Stimulated activated CD8-positive, alpha-beta memory T cell treated with anti-CD3 and anti-CD28 coated beads, Interleukin-7, amount 100 ng/mL, for 24 hours (primary cell): Measurements from ENCODE around the gene DNAJC4.
A peak's percentile ranks its signal among the peaks of the same experiment; 100 is the strongest.

ENCODE experiments used
- DNase-seq: peaks from one replicate; pipeline ENCODE4 v3.0.0-alpha.2; 2020; ENCODE audit warnings: low read depth

Gene DNAJC4

DNA sequence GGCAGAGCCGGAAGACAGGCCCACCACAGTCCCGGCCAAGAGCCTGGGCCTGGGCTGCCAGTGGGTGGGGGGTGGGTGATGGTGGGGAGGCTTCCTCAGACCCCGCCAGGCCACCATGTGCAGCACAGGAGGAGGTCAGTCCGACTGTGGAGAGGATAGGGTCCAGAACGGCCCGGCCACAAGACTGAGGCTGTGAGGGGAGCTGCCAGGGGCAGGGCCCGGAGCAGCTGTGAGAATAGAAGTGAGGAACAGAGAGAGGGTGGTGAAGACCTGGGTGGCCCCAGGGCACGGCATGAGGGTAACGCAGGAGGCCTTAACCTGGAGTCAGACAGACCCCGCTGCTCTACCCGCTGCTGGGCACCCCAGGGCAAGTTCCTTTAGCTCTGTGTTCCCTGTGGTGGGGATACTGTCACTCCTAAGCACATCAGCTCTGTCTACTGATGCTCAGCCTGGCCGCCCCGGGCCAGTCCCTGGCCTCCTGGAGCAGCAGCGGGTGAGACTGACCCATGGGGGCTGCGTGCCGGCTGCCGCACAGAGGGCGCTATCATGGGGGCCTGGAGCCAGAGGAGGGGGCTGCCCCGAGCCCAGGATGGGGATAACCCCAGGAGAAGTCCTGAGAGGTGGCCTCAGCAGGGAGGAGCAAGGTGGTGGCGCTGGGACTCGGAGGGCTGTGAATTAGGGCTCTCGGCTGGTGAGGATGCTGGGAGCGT is 22.1 kb upstream of the DNAJC4 start:
- no peak for DNase-seq

DNA sequence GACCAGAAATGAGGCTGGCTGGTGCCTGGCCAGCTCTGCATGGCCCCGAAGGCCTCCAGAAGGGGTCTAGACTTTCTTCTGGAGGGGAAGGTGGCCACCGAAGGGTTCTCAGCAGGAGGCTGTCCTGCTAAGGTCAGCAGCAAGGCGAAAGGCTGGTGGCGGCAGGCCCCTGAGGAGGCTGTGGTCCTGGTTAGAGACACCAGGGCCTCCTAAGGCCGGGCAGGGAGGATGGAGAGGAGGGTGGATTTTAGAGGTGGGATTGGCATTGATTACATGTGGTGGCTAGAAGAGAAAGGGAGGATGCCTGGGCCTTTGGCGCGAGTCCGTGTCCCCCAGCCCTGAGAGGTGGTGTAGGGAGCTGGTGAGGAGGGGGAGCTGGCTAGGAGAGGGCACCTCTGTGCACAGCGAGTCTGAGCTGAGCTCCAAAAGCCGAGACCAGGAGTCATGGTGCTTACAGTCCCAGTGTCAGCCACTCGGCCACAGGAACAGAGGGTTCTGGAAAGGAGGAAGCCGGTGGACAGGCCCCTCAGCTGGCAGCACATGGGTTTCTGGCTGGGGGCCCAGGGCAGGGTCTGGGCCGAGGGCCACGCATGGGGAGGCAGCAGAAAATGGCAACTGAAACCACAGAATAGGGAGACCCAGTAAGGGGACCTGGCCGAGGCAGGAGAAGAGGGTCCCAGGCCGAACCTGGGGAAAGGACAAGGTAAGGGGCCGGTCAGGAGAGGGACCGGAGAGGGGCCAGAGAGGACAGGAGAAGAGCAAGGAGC is 21.4 kb upstream of the DNAJC4 start:
- no peak for DNase-seq

DNA sequence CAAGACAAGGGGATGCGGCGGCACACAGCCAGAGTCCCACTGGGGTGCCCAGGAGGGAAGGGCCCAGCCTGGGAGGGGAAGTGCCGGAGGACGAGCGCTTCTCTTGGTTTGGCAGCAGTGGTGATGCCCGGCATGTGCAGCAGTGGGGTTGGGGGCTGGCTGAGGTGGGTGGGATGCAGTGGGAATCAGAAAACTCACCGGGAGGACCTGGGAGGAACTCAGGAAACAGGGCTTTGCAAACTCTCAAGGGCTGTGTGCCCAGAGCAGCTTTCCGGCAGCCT is 20.8 kb upstream of the DNAJC4 start:
- DNase-seq = no peak

DNA sequence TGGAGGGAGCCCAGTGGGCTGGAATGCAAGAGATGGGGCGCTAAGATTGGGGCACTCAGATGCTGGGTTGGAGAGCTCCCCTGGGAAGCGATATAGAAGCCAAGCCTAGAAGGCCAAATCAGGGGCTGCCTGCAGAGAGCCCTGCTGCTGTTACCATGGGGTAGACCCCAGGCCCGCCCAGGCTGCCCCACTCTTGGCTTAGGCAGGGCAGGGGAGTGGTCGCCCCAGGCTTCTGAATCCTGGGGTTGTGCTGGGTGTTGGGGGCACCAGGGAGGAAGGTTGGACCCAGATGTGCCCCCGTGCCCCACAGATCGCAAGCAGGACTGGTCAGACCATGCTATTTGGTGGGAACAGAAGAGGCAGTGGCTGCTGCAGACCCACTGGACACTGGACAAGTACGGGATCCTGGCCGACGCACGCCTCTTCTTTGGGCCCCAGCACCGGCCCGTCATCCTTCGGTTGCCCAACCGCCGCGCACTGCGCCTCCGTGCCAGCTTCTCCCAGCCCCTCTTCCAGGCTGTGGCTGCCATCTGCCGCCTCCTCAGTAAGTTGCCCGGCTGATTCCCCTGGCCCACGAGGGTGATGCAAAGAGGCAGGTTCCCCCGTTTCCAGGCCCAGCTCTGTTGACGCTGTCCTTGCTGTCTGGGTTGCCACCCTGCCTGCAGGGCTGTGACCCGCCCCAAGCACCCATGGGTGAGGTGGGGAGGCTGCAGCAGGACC is 19.9 kb upstream of the DNAJC4 start:
- no peak for DNase-seq

DNA sequence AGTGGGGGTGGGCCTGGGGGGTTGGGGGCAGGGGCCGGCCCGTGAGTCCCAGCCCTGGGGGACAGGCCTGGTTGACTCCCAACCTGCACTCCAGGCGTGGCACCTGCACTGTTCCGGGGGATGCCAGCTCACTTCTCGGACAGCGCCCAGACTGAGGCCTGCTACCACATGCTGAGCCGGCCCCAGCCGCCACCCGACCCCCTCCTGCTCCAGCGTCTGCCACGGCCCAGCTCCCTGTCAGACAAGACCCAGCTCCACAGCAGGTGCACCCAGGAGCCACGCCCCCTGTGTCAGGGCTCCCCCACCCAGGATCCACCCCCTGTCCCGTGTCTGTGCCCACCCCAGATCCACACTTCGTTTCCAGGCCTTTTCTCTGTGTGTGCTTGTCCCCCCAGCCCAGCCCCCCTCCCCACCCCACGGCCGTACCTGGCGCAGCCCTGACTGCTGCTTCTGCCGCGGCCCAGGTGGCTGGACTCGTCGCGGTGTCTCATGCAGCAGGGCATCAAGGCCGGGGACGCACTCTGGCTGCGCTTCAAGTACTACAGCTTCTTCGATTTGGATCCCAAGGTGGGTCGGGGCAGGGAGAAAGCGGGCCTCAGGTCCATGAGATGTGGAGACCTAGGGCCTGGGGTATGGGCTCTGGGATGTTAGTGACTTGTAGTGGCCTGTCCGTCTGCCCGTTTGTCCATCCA is 19.0 kb upstream of the DNAJC4 start:
- DNase-seq = no peak

DNA sequence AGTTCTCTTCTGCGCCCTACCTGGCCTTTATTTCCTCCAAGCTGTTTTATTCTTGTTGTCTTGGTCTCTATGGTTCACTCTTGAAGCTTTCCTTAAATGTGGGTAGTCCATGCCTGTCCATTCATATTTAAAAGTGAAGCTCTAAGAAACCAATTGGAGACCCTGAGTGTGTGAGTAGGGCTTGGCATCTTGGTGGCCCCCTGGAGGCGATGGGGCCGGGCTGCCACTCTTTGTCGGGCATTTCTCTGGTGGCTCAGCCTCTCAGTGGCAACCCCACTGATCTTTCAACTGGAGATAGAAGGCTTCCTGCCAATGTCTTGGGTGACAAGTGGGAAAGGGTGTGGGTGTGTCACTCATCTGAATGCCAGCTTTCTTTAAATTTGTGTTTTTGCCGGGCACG is 13.5 kb upstream of the DNAJC4 start:
- no peak for DNase-seq

DNA sequence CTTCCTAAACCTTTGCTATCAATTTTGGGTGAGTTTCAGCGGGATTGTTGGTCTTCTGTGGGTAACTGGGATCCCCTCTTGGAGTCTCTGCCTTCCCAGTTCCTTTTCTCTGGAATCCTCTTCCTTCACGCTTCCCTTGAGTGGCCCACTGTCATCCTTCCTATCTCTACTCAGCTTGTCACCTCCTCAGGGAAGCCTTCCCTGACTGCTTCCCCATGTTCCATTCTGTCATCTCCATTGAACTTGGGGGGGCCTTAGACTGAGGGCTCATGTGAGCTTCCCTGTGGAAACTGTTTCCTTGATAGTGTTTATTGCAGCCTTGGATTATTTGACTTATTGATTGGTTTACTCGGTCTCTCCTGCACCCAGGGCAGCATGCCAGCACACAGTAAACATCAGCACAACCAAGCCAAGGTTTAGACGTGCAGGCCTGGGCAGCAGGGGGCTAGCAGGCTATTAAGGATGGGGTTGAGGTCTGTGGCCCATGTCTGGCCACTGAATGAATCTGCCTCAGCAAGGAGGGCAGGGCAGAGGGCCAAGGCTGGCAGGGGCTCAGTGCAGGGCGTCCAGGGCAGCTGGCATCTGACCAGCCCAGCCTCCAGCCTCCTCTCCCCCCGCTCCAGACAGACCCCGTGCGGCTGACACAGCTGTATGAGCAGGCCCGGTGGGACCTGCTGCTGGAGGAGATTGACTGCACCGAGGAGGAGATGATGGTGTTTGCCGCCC is 11.6 kb upstream of the DNAJC4 start:
- DNase-seq = no peak

DNA sequence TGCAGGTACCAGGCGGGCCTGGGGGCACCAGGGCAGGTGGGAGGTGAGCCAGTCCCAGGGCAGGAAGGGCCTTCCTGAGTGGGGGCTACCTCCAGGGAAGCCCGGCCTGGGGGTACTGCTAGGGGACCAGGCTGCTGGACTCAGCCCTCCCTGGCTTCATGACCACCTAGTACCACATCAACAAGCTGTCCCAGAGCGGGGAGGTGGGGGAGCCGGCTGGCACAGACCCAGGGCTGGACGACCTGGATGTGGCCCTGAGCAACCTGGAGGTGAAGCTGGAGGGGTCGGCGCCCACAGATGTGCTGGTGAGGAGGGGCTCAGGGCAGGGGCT is 11.0 kb upstream of the DNAJC4 start:
- DNase-seq = no peak

DNA sequence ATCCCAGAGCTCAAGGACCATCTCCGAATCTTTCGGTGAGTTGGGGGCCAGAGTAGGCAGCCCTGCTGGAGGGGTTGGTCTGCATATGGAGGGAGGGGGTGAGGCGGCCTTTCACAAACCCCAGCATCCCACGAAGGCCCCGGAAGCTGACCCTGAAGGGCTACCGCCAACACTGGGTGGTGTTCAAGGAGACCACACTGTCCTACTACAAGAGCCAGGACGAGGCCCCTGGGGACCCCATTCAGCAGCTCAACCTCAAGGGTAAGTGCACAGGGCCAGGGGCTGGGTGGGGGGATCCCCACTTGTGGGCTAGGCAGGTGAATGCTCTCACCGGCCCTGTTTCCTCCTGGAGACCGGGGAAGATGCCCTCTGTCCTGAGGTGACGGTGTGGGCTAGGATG is 10.6 kb upstream of the DNAJC4 start:
- no peak for DNase-seq

DNA sequence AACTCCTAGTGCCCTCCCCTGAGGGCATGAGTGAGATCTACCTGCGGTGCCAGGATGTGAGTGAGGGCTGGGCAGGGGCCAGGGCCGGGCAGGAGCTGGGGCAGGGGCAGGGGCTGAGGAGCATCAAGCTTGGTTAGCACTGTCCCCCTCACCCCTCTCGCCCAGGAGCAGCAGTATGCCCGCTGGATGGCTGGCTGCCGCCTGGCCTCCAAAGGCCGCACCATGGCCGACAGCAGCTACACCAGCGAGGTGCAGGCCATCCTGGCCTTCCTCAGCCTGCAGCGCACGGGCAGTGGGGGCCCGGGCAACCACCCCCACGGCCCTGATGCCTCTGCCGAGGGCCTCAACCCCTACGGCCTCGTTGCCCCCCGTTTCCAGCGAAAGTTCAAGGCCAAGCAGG is 10.1 kb upstream of the DNAJC4 start:
- DNase-seq = no peak

DNA sequence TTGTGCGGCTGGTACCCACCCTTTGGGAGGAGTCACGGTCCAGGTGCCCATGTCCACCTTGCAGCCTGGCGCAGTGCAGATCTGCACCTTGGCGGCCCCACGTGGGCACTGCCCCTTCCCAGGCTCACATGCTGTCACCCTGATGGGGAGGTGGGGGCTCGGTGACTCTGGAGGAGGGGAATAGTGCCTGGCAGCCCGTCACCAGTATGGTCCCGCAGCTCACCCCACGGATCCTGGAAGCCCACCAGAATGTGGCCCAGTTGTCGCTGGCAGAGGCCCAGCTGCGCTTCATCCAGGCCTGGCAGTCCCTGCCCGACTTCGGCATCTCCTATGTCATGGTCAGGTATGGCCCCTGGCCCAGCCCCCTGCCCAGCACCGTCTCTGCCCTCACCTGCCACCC is 9.6 kb upstream of the DNAJC4 start:
- no peak for DNase-seq

DNA sequence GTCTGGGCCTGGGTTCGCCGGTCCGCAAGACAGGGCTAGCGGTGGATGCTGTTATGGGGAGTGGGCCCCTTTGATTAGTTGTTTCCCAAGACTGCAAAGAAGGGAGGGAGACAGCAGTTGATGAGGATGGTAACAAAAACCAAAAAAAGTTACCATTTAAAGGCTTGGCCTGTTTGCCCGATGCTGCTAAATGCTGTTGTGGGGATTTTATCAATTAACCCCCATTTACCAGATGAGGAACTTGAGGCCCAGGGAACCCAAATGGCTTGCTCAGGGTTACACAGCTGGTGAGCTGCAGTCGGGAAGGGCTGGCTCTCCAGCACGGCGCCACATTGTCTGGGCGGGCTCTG is 7.7 kb upstream of the DNAJC4 start:
- DNase-seq = no peak

DNA sequence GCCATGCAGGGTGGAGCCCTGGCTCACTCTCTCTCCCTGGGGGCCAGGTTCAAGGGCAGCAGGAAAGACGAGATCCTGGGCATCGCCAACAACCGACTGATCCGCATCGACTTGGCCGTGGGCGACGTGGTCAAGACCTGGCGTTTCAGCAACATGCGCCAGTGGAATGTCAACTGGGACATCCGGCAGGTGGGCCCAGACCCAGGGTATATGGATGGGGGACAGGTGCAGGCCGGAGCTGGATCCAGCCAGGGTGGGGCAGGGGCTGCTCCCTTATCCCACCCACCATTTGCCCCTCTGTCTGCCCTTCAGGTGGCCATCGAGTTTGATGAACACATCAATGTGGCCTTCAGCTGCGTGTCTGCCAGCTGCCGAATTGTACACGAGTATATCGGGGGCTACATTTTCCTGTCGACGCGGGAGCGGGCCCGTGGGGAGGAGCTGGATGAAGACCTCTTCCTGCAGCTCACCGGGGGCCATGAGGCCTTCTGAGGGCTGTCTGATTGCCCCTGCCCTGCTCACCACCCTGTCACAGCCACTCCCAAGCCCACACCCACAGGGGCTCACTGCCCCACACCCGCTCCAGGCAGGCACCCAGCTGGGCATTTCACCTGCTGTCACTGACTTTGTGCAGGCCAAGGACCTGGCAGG is 7.2 kb upstream of the DNAJC4 start:
- DNase-seq = no peak

DNA sequence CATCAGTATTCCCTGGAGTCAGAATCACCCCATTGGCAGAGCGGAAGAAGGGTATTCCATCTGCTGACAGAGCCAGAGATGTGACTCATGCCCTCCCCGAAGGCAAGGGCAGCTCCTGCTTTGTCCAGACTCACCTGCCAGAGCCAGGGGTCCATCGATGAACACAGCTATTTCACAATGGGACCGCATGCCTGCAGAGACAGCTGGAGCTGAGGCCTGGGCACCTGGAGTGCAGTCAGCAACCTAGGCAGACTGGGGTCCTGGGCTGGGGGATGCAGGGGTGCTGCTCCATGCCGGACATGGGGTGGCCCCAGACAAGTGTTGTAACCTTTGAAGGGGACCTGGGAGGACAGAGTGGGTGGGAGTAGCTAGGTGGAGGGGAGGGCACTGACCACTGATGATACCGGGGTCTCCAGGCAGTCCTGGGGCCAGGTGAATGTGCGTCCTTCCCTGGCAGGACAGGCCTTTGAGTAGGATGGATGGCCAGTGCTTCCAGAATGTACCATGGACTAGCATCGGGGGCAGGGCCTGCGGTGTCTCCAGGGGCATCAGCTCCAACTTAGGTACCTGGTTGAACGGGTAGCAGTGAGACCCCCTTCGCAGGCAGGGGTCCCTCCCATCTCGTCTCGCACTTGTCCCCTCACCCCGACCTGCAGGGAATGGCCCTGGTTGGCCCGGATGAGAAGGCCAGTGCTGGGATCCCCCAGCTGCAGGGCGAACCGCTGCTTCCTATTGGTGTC is 6.0 kb upstream of the DNAJC4 start:
- DNase-seq = no peak

DNA sequence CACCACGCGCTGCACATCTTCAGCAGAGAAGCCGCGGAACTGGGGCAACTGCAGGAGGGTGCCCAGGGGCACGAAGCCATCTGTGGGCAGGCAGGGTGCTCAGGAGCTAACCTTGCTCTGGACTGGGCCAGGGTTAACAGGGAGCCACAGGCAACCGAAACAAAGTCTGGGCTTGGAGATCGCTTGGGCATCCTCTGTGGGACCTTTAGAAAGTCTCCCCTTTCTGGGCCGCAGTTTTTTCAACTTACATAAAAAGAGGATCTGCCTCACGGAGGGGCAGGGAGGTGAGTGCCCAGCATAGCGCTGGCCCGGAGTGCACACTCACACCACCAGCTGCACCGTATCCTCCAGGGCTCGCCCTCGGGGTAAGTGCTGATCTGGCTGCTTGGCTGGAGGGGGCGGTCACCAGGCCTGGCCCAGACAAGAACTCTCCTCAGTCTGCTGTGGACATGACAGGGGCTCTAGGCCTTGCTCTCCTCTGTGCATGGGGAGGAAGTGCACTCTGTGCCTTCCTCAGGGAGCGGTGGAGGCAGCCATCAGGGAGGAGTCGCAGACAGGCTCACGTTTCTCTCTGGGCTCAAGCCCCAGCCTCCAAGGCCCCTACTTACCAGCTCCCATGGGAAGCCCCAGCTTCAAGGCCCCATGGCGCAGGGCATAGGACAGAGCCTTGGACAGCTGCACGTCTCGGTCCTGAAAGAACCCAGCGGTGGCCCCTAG is 5.3 kb upstream of the DNAJC4 start:
- DNase-seq = no peak

DNA sequence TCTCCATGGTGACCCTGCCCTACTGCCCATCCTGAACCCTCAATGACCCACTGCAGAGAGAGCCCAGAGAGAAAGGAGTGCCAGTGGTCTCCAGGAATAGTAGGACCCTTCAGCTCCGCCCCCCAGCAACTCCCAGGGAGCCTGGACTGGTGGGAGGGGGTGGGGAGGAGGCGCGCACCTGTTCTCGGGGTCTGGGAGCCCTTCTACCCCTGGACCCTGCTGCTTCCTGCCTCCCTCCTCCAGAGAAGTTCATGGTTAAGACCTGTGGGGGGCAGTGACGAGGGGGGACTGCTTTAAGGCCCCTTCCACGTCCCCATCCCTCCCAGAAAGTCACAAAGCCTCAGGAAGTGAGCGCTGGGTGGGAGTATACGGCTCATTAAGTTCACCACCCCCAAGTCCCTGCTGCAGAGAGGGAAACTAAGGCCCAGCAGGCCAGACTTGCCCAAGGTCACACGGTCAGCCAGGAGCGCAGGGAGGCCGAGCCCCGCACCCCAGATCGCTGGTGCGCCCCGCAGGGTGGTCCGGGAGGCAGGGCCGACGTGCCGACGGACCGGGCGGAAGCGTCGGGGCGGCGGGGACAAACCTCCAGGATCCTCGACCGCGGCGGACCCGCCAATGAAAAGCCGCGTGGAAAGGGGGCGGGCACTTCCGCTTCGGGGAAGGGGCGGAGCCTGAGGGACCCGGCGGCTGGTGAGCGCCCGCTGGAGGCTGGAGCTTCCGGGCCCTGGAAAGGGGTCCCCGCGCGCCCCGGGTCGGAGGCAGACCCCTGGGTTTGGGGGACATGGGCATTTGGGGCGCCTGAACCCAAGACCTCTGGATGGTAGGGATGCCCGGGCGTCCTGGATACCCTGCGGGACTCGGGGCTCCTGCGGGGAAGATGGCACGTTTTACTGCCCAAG is 4.5 kb upstream of the DNAJC4 start, which contains the start of the genes NUDT22 and TRPT1:
Gene NUDT22 (plus strand): TSS at position 667 of the 899 bp plus-strand sequence. CDS start 379 bp downstream, outside the sequence.
Gene TRPT1 (minus strand): TSS at position 579 of the 899 bp plus-strand sequence. CDS start 326 bp downstream, at position 253.
- DNase-seq = peak; percentile 94

DNA sequence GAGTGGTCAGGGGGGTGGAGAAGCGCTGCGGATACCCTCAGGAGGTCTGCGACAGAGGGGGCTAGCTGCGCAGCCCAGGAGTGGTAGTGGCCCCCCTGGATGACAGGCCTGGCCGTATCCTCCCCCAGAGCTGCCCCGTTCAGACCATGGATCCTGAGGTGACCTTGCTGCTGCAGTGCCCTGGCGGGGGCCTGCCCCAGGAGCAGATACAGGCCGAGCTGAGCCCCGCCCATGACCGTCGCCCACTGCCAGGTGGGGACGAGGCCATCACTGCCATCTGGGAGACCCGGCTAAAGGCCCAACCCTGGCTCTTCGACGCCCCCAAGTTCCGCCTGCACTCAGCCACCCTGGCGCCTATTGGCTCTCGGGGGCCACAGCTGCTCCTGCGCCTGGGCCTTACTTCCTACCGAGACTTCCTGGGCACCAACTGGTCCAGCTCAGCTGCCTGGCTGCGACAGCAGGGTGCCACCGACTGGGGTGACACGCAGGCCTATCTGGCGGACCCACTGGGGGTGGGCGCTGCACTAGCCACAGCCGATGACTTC is 3.8 kb upstream of the DNAJC4 start:
- DNase-seq = no peak

DNA sequence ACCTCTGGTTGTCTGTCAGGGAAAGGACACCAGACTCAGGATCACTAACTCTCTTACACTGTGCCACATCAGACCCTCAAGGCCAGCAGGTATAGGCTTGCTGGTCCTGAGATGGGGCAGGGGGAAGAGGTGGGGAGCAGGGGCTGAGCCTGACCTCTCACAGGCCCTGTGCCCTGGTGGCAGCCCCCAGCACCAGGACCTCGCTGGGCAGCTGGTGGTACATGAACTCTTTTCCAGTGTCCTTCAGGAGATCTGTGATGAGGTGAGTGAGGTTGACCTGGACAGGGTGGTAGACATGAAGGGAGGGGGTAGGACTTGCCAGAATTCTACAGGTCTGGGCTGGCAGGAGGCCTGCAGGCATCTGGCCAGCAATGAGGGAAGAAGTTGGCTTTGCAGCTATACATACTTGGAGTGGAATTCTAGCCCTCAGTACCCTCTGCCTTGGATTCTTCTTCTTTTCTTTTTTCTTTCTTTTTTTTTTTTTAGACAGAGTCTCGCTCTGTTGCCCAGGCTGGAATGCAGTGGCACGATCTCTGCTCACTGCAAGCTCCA is 2.9 kb upstream of the DNAJC4 start:
- no peak for DNase-seq
